ENCODE results near the gene TTLL12.

- TF ChIP-seq CTCF (IDR thresholded peaks at IDR 0.05) (no peak), EP300 (IDR thresholded peaks at IDR 0.05) (no peak), POLR2A (IDR thresholded peaks at IDR 0.05) (no peak)
Observed at GRCh38 chr22:43233529-43233928, 46.6 kb upstream of the TTLL12 start.
